SK-N-SH (cell line): ENCODE measurements around the gene SPTBN1. TPM values are rescaled to one million over a fixed set of nuclear protein-coding genes. Genes with fewer than 3 reads are reported as not detected.

ENCODE experiments used
- CTCF ChIA-PET: fragments of 300-600, 350-600 bp; formaldehyde crosslinking; extraction: SDS; loops from one replicate; lab custom pipeline; 2021; lab: Yijun Ruan, JAX
- POLR2A ChIA-PET: fragments of 350-600 bp; sonication (Branson Sonifier 250); formaldehyde crosslinking; extraction: SDS; loops from one replicate; lab custom pipeline; 2020; ENCODE audit warnings: antibody characterized with exemption, inconsistent platforms; lab: Yijun Ruan, JAX
- DNase-seq: peaks from one replicate; pipeline ENCODE4 v3.0.0; 2012
- H2AFZ ChIP-seq: fragments of 200-600 bp; sonication (generic); 2 replicates; pipeline ENCODE4 v1.8.1; 2016; ENCODE audit warnings: antibody characterized with exemption, mild to moderate bottlenecking, low read depth
- H3F3A ChIP-seq: fragments of 200-600 bp; sonication (generic); replicated peaks from 2 replicates; pipeline ENCODE3; 2016; ENCODE audit warnings: antibody characterized with exemption, mild to moderate bottlenecking; ENCODE audit not compliant: insufficient read depth
- H3K27ac ChIP-seq, 2 experiments: fragments of 200-500 bp in 1 of 2; fragments of 200-600 bp in 1 of 2; sonication (Bioruptor generic) in 1 of 2; sonication (generic), shearing (Covaris generic) in 1 of 2; 2 replicates each; pipeline versions ENCODE4 v1.5.1 to v1.6.1; 2014 to 2016; ENCODE audit warnings: low read depth in 2 of 2, inconsistent platforms in 1 of 2, low read length in 1 of 2, mild to moderate bottlenecking in 1 of 2, mixed read lengths in 1 of 2
- H3K27me3 ChIP-seq: fragments of 200-600 bp; sonication (generic), shearing (Covaris generic); 2 replicates; pipeline ENCODE4 v1.6.1; 2016; ENCODE audit warnings: mixed run types; ENCODE audit not compliant: insufficient read depth
- H3K36me3 ChIP-seq, 2 experiments: fragments of 200-500 bp in 1 of 2; fragments of 200-600 bp in 1 of 2; sonication (Bioruptor generic) in 1 of 2; sonication (generic) in 1 of 2; replicated peaks in 1 of 2; 2 replicates each; pipeline versions ENCODE3 to v1.5.1; 2014 to 2016; ENCODE audit warnings: low read length in 1 of 2, mild to moderate bottlenecking in 1 of 2; ENCODE audit not compliant: insufficient read depth in 2 of 2, control insufficient read depth in 1 of 2
- H3K4me1 ChIP-seq, 2 experiments: fragments of 200-500 bp in 1 of 2; fragments of 200-600 bp in 1 of 2; sonication (Bioruptor generic) in 1 of 2; sonication (generic), shearing (Covaris generic) in 1 of 2; 2 replicates each; pipeline versions ENCODE4 v1.5.1 to v1.6.1; 2014 to 2016; ENCODE audit warnings: low read depth in 1 of 2, low read length in 1 of 2, mixed run types in 1 of 2; ENCODE audit not compliant: insufficient read depth in 2 of 2, control insufficient read depth in 1 of 2
- H3K4me2 ChIP-seq: fragments of 200-600 bp; sonication (generic), shearing (Covaris generic); 2 replicates; pipeline ENCODE4 v1.6.1; 2017; ENCODE audit warnings: mixed run types
- H3K4me3 ChIP-seq, 2 experiments: fragments of 200-500 bp in 1 of 2; fragments of 200-600 bp in 1 of 2; sonication (Bioruptor generic) in 1 of 2; sonication (generic), shearing (Covaris generic) in 1 of 2; 2 replicates each; pipeline versions ENCODE4 v1.5.1 to v1.8.1; 2014 to 2016; ENCODE audit warnings: low read depth in 2 of 2, inconsistent platforms in 1 of 2, low read length in 1 of 2, mild to moderate bottlenecking in 1 of 2, mixed read lengths in 1 of 2, moderate library complexity in 1 of 2
- H3K79me2 ChIP-seq: fragments of 200-600 bp; sonication (generic); 2 replicates; pipeline ENCODE4 v1.8.1; 2017; ENCODE audit warnings: mild to moderate bottlenecking; ENCODE audit not compliant: insufficient read depth
- H3K9ac ChIP-seq: fragments of 200-600 bp; sonication (generic); 2 replicates; pipeline ENCODE4 v1.6.1; 2017; ENCODE audit warnings: mixed run types
- H3K9me2 ChIP-seq: fragments of 200-600 bp; sonication (generic); 2 replicates; pipeline ENCODE4 v1.6.1; 2017; ENCODE audit warnings: mixed run types
- H3K9me3 ChIP-seq: fragments of 200-600 bp; sonication (generic); 2 replicates; pipeline ENCODE4 v1.6.1; 2017; ENCODE audit warnings: mixed run types, mild to moderate bottlenecking, moderate library complexity
- H4K20me1 ChIP-seq: fragments of 200-600 bp; sonication (generic); 2 replicates; pipeline ENCODE4 v1.6.1; 2017; ENCODE audit warnings: mild to moderate bottlenecking, mixed run types; ENCODE audit not compliant: insufficient read depth
- FOXM1 ChIP-seq: IDR thresholded peaks from 2 replicates; pipeline ENCODE4 v1.4.0; 2012; ENCODE audit warnings: low read depth, mild to moderate bottlenecking
- JUND ChIP-seq: IDR thresholded peaks from 2 replicates; pipeline ENCODE4 v1.4.0; 2012
- MEF2A ChIP-seq: IDR thresholded peaks from 2 replicates; pipeline ENCODE4 v1.4.0; 2012; ENCODE audit warnings: low read depth, borderline replicate concordance
- NRF1 ChIP-seq: IDR thresholded peaks from 2 replicates; pipeline ENCODE4 v1.6.1; 2012; ENCODE audit warnings: low read depth, mild to moderate bottlenecking, low read length
- PBX3 ChIP-seq: IDR thresholded peaks from 2 replicates; pipeline ENCODE4; 2012
- POLR2AphosphoS5 ChIP-seq: IDR thresholded peaks from 2 replicates; pipeline ENCODE4 v1.6.1; 2012; ENCODE audit warnings: low read depth, low read length
- RAD21 ChIP-seq: IDR thresholded peaks from 2 replicates; pipeline ENCODE4 v1.6.1; 2012; ENCODE audit warnings: mild to moderate bottlenecking, low read length
- RFX5 ChIP-seq: IDR thresholded peaks from 2 replicates; pipeline ENCODE4 v1.6.1; 2012; ENCODE audit warnings: mild to moderate bottlenecking, improper control_type of control experiment, low read length
- RXRA ChIP-seq: IDR thresholded peaks from 2 replicates; pipeline ENCODE4 v1.4.0; 2012; ENCODE audit warnings: low read depth, mild to moderate bottlenecking, borderline replicate concordance
- SMC3 ChIP-seq: IDR thresholded peaks from 2 replicates; pipeline ENCODE4 v1.6.1; 2012; ENCODE audit warnings: low read depth, low read length, improper control_type of control experiment
- TEAD4 ChIP-seq: IDR thresholded peaks from 2 replicates; pipeline ENCODE4 v1.4.0; 2012; ENCODE audit warnings: mild to moderate bottlenecking, borderline replicate concordance; ENCODE audit not compliant: insufficient read depth
- USF1 ChIP-seq: IDR thresholded peaks from 2 replicates; pipeline ENCODE4 v1.4.0; 2012; ENCODE audit warnings: low read depth, borderline replicate concordance
- ZBTB33 ChIP-seq: IDR thresholded peaks from 2 replicates; pipeline ENCODE4 v1.4.0; 2012; ENCODE audit warnings: low read depth, borderline replicate concordance
- WGBS: methylation state at CpG from one replicate; pipeline ENCODE4 v1.1.6; 2017; ENCODE audit warnings: low lambda C conversion rate; 5-methylcytosine and 5-hydroxymethylcytosine counted together
- polyA plus RNA-seq, 3 experiments: library from polyadenylated mRNA; depleted of rRNA; stranded (reverse); fragments of >200 nt; gene quantifications; 2 replicates each; pipeline ENCODE4 v1.2.3, GENCODE V29; 2012
- TF ChIP-seq, protein P1 (sequence below): fragments of 200-600 bp; sonication (generic); IDR thresholded peaks from 2 replicates; pipeline ENCODE4 v1.6.1; 2017; ENCODE audit warnings: antibody characterized with exemption, mild to moderate bottlenecking, moderate library complexity

The SPTBN1 gene
- polyA plus RNA-seq, 1 of the 3 experiments (the other 2 are of a cell fraction), result 29.1 TPM

GRCh38 chr2:54510916-54511315, 54.8 kb downstream of the SPTBN1 start:
- CTCF ChIA-PET, result interaction anchor here (1.3 kb wide), 1 partner anchor 404 kb away, joined by 4 read pairs; no protein-coding TSS in a partner anchor
- POLR2A ChIA-PET, result no interaction called here
- no peak overlapping the region; a peak in 1 of 4 replicates for H3K27ac ChIP-seq
- H2AFZ ChIP-seq, result no peak overlapping the region
- H3K4me2 ChIP-seq, result no peak overlapping the region
- no peak overlapping the region for H3K4me3 ChIP-seq
- no peaks in the 10 kb centered on the region for H3K9me2 ChIP-seq
- peaks cover 0 to 6% of the 10 kb centered on the region in 2 experiments; a peak in 2 of 4 replicates for H3K4me1 ChIP-seq
- H3K79me2 ChIP-seq, result peaks cover 92% of the 10 kb centered on the region
- TF ChIP-seq, protein P1, sequence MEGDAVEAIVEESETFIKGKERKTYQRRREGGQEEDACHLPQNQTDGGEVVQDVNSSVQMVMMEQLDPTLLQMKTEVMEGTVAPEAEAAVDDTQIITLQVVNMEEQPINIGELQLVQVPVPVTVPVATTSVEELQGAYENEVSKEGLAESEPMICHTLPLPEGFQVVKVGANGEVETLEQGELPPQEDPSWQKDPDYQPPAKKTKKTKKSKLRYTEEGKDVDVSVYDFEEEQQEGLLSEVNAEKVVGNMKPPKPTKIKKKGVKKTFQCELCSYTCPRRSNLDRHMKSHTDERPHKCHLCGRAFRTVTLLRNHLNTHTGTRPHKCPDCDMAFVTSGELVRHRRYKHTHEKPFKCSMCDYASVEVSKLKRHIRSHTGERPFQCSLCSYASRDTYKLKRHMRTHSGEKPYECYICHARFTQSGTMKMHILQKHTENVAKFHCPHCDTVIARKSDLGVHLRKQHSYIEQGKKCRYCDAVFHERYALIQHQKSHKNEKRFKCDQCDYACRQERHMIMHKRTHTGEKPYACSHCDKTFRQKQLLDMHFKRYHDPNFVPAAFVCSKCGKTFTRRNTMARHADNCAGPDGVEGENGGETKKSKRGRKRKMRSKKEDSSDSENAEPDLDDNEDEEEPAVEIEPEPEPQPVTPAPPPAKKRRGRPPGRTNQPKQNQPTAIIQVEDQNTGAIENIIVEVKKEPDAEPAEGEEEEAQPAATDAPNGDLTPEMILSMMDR, result 0 out of 2 replicates have a peak, but pooled peaks have one; percentile 2
- no peak for TF ChIP-seq FOXM1
- no peak for DNase-seq
- H4K20me1 ChIP-seq, result peaks cover 33% of the 10 kb centered on the region
- H3F3A ChIP-seq, result no peaks in the 10 kb centered on the region
- WGBS, result 98% methylated on average over 2 of the region's 2 CpGs
- no peak overlapping the region for H3K9ac ChIP-seq
- H3K36me3 ChIP-seq, result peaks cover 0 to 5% of the 10 kb centered on the region in 2 experiments
- H3K27me3 ChIP-seq, result no peaks in the 10 kb centered on the region
- H3K9me3 ChIP-seq, result no peaks in the 10 kb centered on the region

- no peak overlapping the region for H2AFZ ChIP-seq
These were observed 56.1 kb downstream of the SPTBN1 start for GRCh38 chr2:54512183-54512582.

More at GRCh38 chr2:54512183-54512582, 56.1 kb downstream of the SPTBN1 start:
- POLR2A ChIA-PET, result no interaction called here
- peaks cover 33% of the 10 kb centered on the region for H4K20me1 ChIP-seq
- H3K79me2 ChIP-seq, result peaks cover 89% of the 10 kb centered on the region
- H3K4me1 ChIP-seq, result peaks cover 0 to 6% of the 10 kb centered on the region in 2 experiments; a peak in 2 of 4 replicates
- no peaks in the 10 kb centered on the region for H3K27me3 ChIP-seq
- peaks cover 0 to 5% of the 10 kb centered on the region in 2 experiments for H3K36me3 ChIP-seq
- DNase-seq, result no peak
- H3K27ac ChIP-seq, result no peak overlapping the region
- WGBS, result 96% methylated on average over 3 of the region's 3 CpGs
- H3K9ac ChIP-seq, result no peak overlapping the region
- H3K9me3 ChIP-seq, result no peaks in the 10 kb centered on the region
- no peaks in the 10 kb centered on the region for H3F3A ChIP-seq
- H3K4me3 ChIP-seq, result no peak overlapping the region
- no peaks in the 10 kb centered on the region for H3K9me2 ChIP-seq
- CTCF ChIA-PET, result interaction anchor here (0.6 to 1.3 kb wide), 6 partner anchors 11 to 405 kb away, joined by 3 to 4 read pairs (median 3); no protein-coding TSS in a partner anchor
- TF ChIP-seq RXRA (no peak), TEAD4 (no peak), RAD21 (no peak), NRF1 (no peak), PBX3 (no peak), POLR2AphosphoS5 (no peak), SMC3 (no peak), USF1 (no peak), JUND (no peak), MEF2A (no peak), RFX5 (no peak), ZBTB33 (no peak)
- TF ChIP-seq, protein P1, result no peak
- TF ChIP-seq, all 33 proteins: peak for 0
- no peak overlapping the region for H3K4me2 ChIP-seq
